ENCODE results near the gene GPC6.

DNA sequence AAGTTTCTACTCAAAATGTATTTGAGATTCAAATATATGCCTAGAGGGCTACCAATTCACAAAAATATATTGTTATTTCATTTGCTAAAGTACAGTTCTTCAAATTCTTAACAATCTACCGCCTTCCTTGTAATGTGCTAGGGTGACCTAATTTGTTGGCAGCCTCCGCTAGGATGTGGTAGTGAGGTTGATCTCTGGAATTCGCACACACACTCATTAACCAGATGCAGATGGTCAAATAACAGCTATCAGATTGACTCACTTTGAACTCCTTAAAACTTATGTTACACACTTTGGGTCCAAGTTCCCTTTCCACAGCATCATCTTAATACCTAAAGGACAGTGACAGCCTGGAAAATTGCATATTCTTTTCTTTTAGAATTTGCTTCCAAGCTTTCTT is 885.6 kb downstream of the GPC6 start:
- TF ChIP-seq, protein P1, sequence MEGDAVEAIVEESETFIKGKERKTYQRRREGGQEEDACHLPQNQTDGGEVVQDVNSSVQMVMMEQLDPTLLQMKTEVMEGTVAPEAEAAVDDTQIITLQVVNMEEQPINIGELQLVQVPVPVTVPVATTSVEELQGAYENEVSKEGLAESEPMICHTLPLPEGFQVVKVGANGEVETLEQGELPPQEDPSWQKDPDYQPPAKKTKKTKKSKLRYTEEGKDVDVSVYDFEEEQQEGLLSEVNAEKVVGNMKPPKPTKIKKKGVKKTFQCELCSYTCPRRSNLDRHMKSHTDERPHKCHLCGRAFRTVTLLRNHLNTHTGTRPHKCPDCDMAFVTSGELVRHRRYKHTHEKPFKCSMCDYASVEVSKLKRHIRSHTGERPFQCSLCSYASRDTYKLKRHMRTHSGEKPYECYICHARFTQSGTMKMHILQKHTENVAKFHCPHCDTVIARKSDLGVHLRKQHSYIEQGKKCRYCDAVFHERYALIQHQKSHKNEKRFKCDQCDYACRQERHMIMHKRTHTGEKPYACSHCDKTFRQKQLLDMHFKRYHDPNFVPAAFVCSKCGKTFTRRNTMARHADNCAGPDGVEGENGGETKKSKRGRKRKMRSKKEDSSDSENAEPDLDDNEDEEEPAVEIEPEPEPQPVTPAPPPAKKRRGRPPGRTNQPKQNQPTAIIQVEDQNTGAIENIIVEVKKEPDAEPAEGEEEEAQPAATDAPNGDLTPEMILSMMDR (IDR thresholded peaks at IDR 0.05): no peak
- TF ChIP-seq POLR2AphosphoS5 (IDR thresholded peaks at IDR 0.05; ENCODE audit: insufficient read depth in 1 of 2, low read depth in 1 of 2): no peak

Data from vagina (tissue), 2 donors.